K562 (cell line): ENCODE measurements around the gene PRKACA. TPM values are rescaled to one million over a fixed set of nuclear protein-coding genes. Genes with fewer than 3 reads are reported as not detected.
A peak's percentile ranks its signal among the peaks of the same experiment; 100 is the strongest.

Experiments used
- FOXM1 ChIP-seq, 2 experiments: fragments of 450-650 bp in 1 of 2; sonication (generic) in 1 of 2; formaldehyde crosslinking in 1 of 2; IDR thresholded peaks; 2 replicates each; pipeline versions ENCODE4 v1.6.1 to v1.9.0; 2017 to 2022; ENCODE audit warnings: low read depth in 2 of 2, mild to moderate bottlenecking in 2 of 2, missing genetic modification reagents in 1 of 2, moderate library complexity in 1 of 2
- GABPB1 ChIP-seq: sonication (generic); formaldehyde crosslinking; IDR thresholded peaks from 2 replicates; pipeline ENCODE4 v1.8.0; 2022; ENCODE audit warnings: mild to moderate bottlenecking, missing genetic modification reagents
- GATA2 ChIP-seq: sonication (generic); formaldehyde crosslinking; IDR thresholded peaks from 2 replicates; pipeline ENCODE4 v1.4.0; 2020; ENCODE audit warnings: mild to moderate bottlenecking, missing genetic modification reagents
- HBP1 ChIP-seq: fragments of 450-650 bp; formaldehyde crosslinking; IDR thresholded peaks from 2 replicates; pipeline ENCODE4 v1.4.0; 2022; ENCODE audit warnings: missing genetic modification characterization
- MGA ChIP-seq: fragments of 450-650 bp; IDR thresholded peaks from 2 replicates; pipeline ENCODE4 v1.6.1; 2016; ENCODE audit warnings: mild to moderate bottlenecking, moderate library complexity
- POLR3G ChIP-seq: IDR thresholded peaks from 2 replicates; pipeline ENCODE4 v1.6.1; 2011; ENCODE audit not compliant: insufficient read length, insufficient replicate concordance; ENCODE audit errors: extremely low read depth
- STAT5B ChIP-seq: fragments of 250-450 bp; sonication (Bioruptor Pico); IDR thresholded peaks from 2 replicates; pipeline ENCODE4 v1.8.0; 2021; ENCODE audit warnings: mild to moderate bottlenecking, inconsistent platforms
- YBX1 ChIP-seq: fragments of 450-650 bp; IDR thresholded peaks from 2 replicates; pipeline ENCODE4 v1.7.1; 2016; ENCODE audit warnings: mild to moderate bottlenecking
- ZFP30 ChIP-seq: fragments of 250-450 bp; sonication (Bioruptor Pico); IDR thresholded peaks from 2 replicates; pipeline ENCODE4 v1.8.0; 2022; ENCODE audit warnings: moderate library complexity, mild to moderate bottlenecking, inconsistent platforms, borderline replicate concordance
- ZNF316 ChIP-seq: fragments of 450-650 bp; IDR thresholded peaks from 2 replicates; pipeline ENCODE4 v1.6.1; 2016
- polyA plus RNA-seq, 8 experiments: library from polyadenylated mRNA; depleted of rRNA in 4 of 8; stranded (reverse) in 5 of 8; unstranded in 3 of 8; fragments of >200 nt; fragmentation: Nextera tagmentation in 2 of 8; fragmentation: Illumina TruSeq in 1 of 8; extraction: Ambion mirVana in 2 of 8; extraction: Trizol in 1 of 8; gene quantifications; 2 replicates each; pipeline versions ENCODE4 v1.2.1 to v1.2.3, GENCODE V29; 2011 to 2014; ENCODE audit warnings: inconsistent platforms in 1 of 8, missing spikeins in 1 of 8
- total RNA-seq, 7 experiments: library from RNA; depleted of rRNA in 6 of 7; stranded (reverse); fragments of >200 nt in 6 of 7; fragmentation: Illumina TruSeq in 2 of 7; extraction: Trizol in 2 of 7; gene quantifications; 2 replicates each; pipeline versions ENCODE4 v1.2.1 to v1.2.3, GENCODE V29; 2011 to 2021; ENCODE audit warnings: low replicate concordance in 1 of 7
- TF ChIP-seq, protein P1 (sequence below): fragments of 450-650 bp; conservative IDR thresholded peaks from 2 replicates; pipeline ENCODE4 v1.6.1; 2016; ENCODE audit warnings: missing genetic modification characterization, low read depth, mild to moderate bottlenecking, missing compliant biosample characterization, moderate library complexity

Gene PRKACA
- total and polyA plus RNA-seq, 9 of the 15 experiments (the other 6 are each of a cell fraction or from before 2014, with no cell fraction given), result 1.2 to 63.1 (median 13.0) TPM

GRCh38 chr19:14113762-14114414 lies 3.7 kb downstream of the PRKACA start (continued):
- no peak for TF ChIP-seq MGA
- TF ChIP-seq, protein P1, sequence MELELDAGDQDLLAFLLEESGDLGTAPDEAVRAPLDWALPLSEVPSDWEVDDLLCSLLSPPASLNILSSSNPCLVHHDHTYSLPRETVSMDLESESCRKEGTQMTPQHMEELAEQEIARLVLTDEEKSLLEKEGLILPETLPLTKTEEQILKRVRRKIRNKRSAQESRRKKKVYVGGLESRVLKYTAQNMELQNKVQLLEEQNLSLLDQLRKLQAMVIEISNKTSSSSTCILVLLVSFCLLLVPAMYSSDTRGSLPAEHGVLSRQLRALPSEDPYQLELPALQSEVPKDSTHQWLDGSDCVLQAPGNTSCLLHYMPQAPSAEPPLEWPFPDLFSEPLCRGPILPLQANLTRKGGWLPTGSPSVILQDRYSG (tag), result no peak
- no peak for TF ChIP-seq FOXM1 (IDR thresholded peaks at IDR 0.05; ENCODE audit: low read depth)
- TF ChIP-seq FOXM1 (CRISPR knock-in tag; IDR thresholded peaks at IDR 0.05; ENCODE audit: low read depth), result no peak
- TF ChIP-seq STAT5B (CRISPR knock-in tag), result no peak
- no peak for TF ChIP-seq ZFP30 (CRISPR knock-in tag)
- TF ChIP-seq ZNF316, result no peak
- peak; percentile 27; the same call in 1 of the 2 replicates for TF ChIP-seq GABPB1 (CRISPR knock-in tag)
- TF ChIP-seq HBP1 (CRISPR knock-in tag), result no peak
- no peak for TF ChIP-seq YBX1
- TF ChIP-seq GATA2 (CRISPR knock-in tag), result no peak
- TF ChIP-seq POLR3G, result no peak
